GM12875 (cell line): ENCODE results near the gene WDR37.

ENCODE experiments used
- H3K4me3 ChIP-seq: one replicate; pipeline ENCODE4 v1.5.1; 2011; ENCODE audit warnings: low read depth, low read length, control low read depth
- TF ChIP-seq, protein P1 (sequence below): IDR thresholded peaks from 2 replicates; pipeline ENCODE4 v1.5.1; 2011; ENCODE audit warnings: low read depth, mild to moderate bottlenecking, control low read depth, inconsistent platforms, low read length, moderate library complexity, borderline replicate concordance; ENCODE audit not compliant: insufficient read depth

Gene WDR37

DNA sequence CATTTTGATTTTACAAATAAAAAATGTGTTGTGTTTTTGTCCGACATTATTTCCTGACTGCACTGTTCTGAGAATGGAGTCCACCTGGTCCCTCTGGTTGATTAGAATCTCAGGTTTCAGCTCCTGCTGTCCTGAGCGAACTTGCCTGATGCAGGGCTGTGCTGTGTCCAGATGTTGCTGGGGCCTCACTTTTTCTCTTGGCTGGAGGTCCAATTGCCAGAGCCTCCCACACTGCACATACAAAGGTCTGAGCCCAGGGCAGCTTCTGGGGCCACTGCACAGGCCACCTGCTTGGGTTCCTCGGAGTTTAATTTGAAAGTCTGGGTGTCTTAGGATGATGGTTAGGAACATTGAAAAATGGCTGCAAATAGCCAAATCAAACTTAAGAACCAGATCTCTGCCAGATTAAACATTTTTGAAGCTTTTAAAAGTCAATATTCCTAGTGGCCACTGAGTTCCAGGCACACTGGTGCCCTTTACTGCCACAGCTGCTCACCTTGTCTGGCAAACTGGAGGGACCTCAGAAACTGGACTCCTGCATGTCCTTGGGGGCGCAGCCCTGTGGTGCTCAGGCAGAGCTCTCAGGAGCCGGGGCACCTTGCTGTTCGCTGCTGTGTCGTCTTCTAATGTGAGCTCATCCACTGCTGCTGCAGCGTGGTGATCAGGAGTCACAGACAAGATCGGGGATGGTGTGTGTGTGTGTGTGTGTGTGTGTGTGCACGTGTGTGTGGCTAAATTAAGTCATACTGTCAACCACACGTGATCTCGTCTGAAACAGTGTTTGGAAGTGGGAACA is 75.0 kb downstream of the WDR37 start:
- H3K4me3 ChIP-seq = no peak overlapping the region
- TF ChIP-seq, protein P1, sequence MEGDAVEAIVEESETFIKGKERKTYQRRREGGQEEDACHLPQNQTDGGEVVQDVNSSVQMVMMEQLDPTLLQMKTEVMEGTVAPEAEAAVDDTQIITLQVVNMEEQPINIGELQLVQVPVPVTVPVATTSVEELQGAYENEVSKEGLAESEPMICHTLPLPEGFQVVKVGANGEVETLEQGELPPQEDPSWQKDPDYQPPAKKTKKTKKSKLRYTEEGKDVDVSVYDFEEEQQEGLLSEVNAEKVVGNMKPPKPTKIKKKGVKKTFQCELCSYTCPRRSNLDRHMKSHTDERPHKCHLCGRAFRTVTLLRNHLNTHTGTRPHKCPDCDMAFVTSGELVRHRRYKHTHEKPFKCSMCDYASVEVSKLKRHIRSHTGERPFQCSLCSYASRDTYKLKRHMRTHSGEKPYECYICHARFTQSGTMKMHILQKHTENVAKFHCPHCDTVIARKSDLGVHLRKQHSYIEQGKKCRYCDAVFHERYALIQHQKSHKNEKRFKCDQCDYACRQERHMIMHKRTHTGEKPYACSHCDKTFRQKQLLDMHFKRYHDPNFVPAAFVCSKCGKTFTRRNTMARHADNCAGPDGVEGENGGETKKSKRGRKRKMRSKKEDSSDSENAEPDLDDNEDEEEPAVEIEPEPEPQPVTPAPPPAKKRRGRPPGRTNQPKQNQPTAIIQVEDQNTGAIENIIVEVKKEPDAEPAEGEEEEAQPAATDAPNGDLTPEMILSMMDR = no peak

DNA sequence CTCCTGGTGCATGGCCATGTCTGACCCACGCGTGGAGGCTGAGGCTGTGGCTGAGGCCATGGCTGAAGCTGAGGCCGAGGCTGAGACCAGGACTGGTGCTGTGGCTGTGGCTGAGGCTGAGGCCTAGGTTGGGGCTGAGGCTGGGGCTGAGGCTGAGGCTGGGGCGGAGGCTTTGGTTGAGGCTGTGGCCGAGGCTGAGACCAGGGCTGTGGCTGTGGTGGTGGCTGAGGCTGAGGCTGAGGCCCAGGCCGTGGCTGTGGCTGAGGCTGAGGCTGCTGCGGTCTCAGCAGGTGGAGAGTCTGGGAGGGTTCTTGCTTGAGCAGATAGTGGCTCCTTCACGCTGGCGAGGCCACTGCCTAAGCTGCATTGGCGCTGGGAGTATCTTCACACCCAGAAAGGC is 76.4 kb downstream of the WDR37 start:
- TF ChIP-seq, protein P1 = no peak
- H3K4me3 ChIP-seq = no peak overlapping the region

DNA sequence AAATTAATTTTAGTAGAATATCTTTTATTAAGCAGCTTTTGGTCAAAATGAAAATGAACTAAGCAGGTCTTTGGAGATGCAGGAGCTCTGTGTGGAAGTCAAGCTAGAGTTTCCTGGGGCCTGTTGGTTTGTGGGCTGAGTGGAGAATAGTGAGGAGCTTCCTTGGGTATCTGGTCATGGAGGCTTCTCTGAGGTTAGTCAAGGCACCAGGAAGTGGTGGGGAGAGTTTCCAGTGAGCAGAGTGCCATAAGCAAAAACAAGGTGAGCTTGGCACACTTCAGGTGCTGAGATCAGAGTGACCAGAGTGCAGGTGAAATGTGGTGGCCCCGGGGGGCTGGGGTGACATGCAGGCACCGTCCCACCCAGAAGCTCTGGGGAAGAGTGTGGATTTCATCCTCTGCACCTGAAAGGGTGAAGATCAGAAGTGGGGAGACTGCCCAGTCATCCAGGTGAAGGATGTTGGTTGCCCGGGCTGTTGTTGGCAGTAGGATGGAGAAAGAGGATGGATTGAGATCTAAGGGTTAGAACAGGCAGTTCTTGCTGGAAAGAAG is 77.4 kb downstream of the WDR37 start:
- TF ChIP-seq, protein P1 = no peak
- H3K4me3 ChIP-seq = no peak overlapping the region

DNA sequence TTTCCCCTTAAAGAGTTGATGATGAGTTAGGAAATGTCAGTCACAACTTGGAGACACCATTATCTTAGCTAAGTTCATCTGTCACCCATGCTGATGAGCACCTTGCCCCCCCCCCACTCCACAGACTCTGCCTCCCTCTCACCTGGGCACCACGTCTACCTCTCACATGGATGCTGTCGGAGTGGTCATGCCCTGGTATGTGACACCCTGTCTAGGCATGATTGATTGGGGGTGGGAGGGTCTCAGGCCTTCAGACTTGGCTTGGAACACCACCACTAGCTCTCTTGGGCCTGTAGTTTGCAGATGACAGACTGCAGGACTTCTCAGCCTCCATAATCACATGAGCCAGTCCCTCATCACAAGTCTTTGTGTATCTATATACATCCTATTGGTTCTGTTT is 78.0 kb downstream of the WDR37 start:
- TF ChIP-seq, protein P1 = no peak
- H3K4me3 ChIP-seq = no peak overlapping the region

DNA sequence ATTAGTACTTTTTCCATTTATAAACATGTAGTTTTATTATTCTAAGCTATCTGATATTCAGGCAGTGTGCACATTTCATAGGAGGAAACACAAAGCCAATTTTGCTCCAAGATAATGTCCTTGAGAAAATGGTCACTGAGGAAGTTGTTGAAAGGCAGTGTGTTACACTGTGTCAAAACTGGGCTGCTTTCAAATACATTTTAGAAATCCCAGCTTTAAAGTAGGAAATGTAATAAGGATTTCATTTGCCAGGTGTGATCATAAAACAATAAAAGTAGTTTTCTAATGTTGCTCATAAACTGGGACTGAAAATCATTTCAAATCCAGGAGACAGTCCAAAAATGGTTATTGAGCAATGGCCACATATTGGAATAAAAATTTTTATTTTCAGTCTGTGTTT is 80.1 kb downstream of the WDR37 start:
- TF ChIP-seq, protein P1 = no peak
- no peak overlapping the region for H3K4me3 ChIP-seq

DNA sequence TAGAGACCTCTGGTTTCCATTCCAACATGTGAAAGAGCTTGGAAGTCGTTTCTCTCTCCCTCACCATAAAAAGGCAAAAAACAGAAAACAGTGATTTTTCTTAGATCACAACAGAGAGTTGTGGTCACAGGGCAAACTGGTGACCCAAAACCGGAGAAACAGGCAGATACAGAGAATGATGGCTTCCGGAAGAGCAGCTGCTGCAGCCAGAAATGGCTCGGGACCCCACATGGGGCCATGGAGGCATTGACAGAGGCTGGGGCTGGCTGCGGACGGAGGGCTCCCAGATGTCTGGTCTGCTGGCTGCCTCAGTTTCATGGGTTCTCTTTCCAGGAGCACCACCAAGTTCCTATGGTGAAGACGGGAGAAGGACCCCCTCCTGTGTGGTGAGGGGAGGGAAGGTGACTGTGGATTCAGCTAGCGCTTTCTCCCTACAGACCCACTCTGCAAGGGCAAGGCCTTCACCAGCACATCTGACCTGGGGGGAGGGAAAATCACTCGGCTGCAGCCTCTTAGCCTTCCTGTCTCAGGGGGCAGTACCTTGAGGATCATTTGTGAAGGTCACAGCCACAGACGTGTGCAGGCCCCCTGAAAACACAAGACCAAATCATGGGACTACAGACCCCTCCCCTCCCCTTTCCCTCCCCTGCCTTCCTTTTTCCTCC is 81.4 kb downstream of the WDR37 start:
- TF ChIP-seq, protein P1 = no peak
- no peak overlapping the region for H3K4me3 ChIP-seq
